K562 (cell line): ENCODE results near the gene RPS6KA2. TPM values are rescaled to one million over a fixed set of nuclear protein-coding genes. Genes with fewer than 3 reads are reported as not detected.

Experiments
- ATAC-seq: fragments of 200-7000 bp; cut with Tn5 transposase; 3 replicates; pipeline ENCODE4 v1.9.1; 2020; ENCODE audit warnings: moderate library complexity
- BruUV-seq: library from RNA; stranded (reverse); fragments of 400-500 nt; replicated peaks from 2 replicates; lab custom pipeline; 2021; lab: Mats Ljungman, UMichigan
- CTCF ChIA-PET: fragments of 300-600 bp; formaldehyde crosslinking; extraction: SDS; loops from one replicate; lab custom pipeline; 2021; ENCODE audit warnings: low intra/inter-chr PET ratio; lab: Yijun Ruan, JAX
- POLR2A ChIA-PET: fragments of 300-600, 350-650 bp; sonication (Branson Sonifier 250); formaldehyde crosslinking; extraction: SDS; loops from one replicate; lab custom pipeline; 2021; ENCODE audit warnings: antibody characterized with exemption, inconsistent platforms; lab: Yijun Ruan, JAX
- DNase-seq, 4 experiments: peaks; one replicate each; pipeline versions ENCODE4 v3.0.0 to v3.0.0-alpha.2; 2011 to 2018; ENCODE audit warnings: low spot score in 3 of 4, mixed read lengths in 3 of 4; ENCODE audit errors: extremely low read depth in 1 of 4
- FAIRE-seq: peaks from 2 replicates; lab custom pipeline; 2011; peaks lifted over from hg19 to GRCh38; lab: Jason Lieb, UNC
- H2AFZ ChIP-seq: 2 replicates; pipeline ENCODE4 v1.6.0; 2011; ENCODE audit warnings: low read depth, low read length, control low read depth, inconsistent platforms
- H3K27ac ChIP-seq: fragments of 200-600 bp; 3 replicates; pipeline ENCODE4 v1.8.0; 2011; ENCODE audit warnings: low read depth, mild to moderate bottlenecking, control low read depth, inconsistent platforms, low read length, moderate library complexity, mixed read lengths; ENCODE audit errors: extremely low read depth
- H3K27me3 ChIP-seq, 2 experiments: fragments of 300-600 bp in 1 of 2; 2 replicates in 1 of 2; 3 replicates in 1 of 2; pipeline versions ENCODE4 v1.6.0 to v1.8.0; 2011; ENCODE audit warnings: inconsistent platforms in 2 of 2, low read length in 2 of 2, mild to moderate bottlenecking in 1 of 2, mixed read lengths in 1 of 2, moderate library complexity in 1 of 2; ENCODE audit not compliant: control insufficient read depth in 2 of 2, insufficient read depth in 2 of 2
- H3K36me3 ChIP-seq: fragments of 300-600 bp; 3 replicates; pipeline ENCODE4 v1.8.0; 2011; ENCODE audit warnings: mild to moderate bottlenecking, low read length, inconsistent platforms; ENCODE audit not compliant: control insufficient read depth, insufficient read depth
- H3K4me1 ChIP-seq, 2 experiments: fragments of 200-600 bp in 1 of 2; replicated peaks in 1 of 2; 2 replicates in 1 of 2; 3 replicates in 1 of 2; pipeline versions ENCODE4 v1.5.1 to v1.8.0; 2011; ENCODE audit warnings: inconsistent platforms in 2 of 2, low read length in 2 of 2, mild to moderate bottlenecking in 1 of 2, mixed read lengths in 1 of 2, moderate library complexity in 1 of 2; ENCODE audit not compliant: control insufficient read depth in 2 of 2, insufficient read depth in 2 of 2
- H3K4me2 ChIP-seq: 2 replicates; pipeline ENCODE4 v1.6.1; 2011; ENCODE audit warnings: low read length, control low read depth, inconsistent platforms, mixed read lengths; ENCODE audit not compliant: insufficient read depth
- H3K4me3 ChIP-seq: fragments of 200-600 bp; sonication (generic), shearing (Covaris generic); 2 replicates; pipeline ENCODE4 v1.5.1; 2016; ENCODE audit warnings: control low read depth, inconsistent platforms
- H3K79me2 ChIP-seq: fragments of 200-600 bp; 3 replicates; pipeline ENCODE4 v1.8.0; 2011; ENCODE audit warnings: low read length, inconsistent platforms; ENCODE audit not compliant: control insufficient read depth, insufficient read depth
- H3K9ac ChIP-seq, 2 experiments: 2 replicates each; pipeline versions ENCODE4 v1.6.0 to v1.6.1; 2011; ENCODE audit warnings: low read depth in 2 of 2, low read length in 2 of 2, control low read depth in 1 of 2, inconsistent platforms in 1 of 2, mild to moderate bottlenecking in 1 of 2, mixed read lengths in 1 of 2; ENCODE audit not compliant: insufficient read depth in 1 of 2
- H3K9me1 ChIP-seq: one replicate; pipeline ENCODE4 v1.6.0; 2011; ENCODE audit warnings: inconsistent platforms, mild to moderate bottlenecking, low read length, moderate library complexity; ENCODE audit not compliant: control insufficient read depth, insufficient read depth
- H3K9me3 ChIP-seq: replicated peaks from 2 replicates; pipeline ENCODE4 v1.5.1; 2011; ENCODE audit warnings: low read depth, low read length, inconsistent platforms; ENCODE audit not compliant: control insufficient read depth, insufficient read depth
- H4K20me1 ChIP-seq: replicated peaks from 2 replicates; pipeline ENCODE4 v1.6.1; 2011; ENCODE audit warnings: low read length, inconsistent platforms, mixed read lengths; ENCODE audit not compliant: control insufficient read depth, insufficient read depth
- FOXK2 ChIP-seq, 2 experiments: fragments of 450-650 bp; IDR thresholded peaks in 1 of 2; conservative IDR thresholded peaks in 1 of 2; 2 replicates each; pipeline ENCODE4 v1.6.1; 2016; ENCODE audit warnings: low read depth in 2 of 2, mild to moderate bottlenecking in 1 of 2
- HNRNPK ChIP-seq: fragments of 200-400 bp; formaldehyde crosslinking; IDR thresholded peaks from one replicate; pipeline ENCODE4 v1.6.1; 2018; ENCODE audit warnings: mild to moderate bottlenecking, low read depth, low read length; ENCODE audit not compliant: poor library complexity, severe bottlenecking
- IRF2 ChIP-seq: sonication (generic); formaldehyde crosslinking; IDR thresholded peaks from 2 replicates; pipeline ENCODE4 v1.8.1; 2022; ENCODE audit warnings: mild to moderate bottlenecking, missing genetic modification reagents
- KDM1A ChIP-seq, 2 experiments: fragments of 450-650 bp; IDR thresholded peaks; 2 replicates each; pipeline ENCODE4 v1.6.1; 2016; ENCODE audit warnings: mild to moderate bottlenecking in 2 of 2
- MBD1 ChIP-seq: fragments of 250-450 bp; sonication (Bioruptor Pico); IDR thresholded peaks from 2 replicates; pipeline ENCODE4 v1.8.0; 2022; ENCODE audit warnings: inconsistent platforms
- NR2C1 ChIP-seq, 2 experiments: fragments of 450-650 bp; IDR thresholded peaks; 2 replicates each; pipeline ENCODE4 v1.6.1; 2017; ENCODE audit warnings: mild to moderate bottlenecking in 2 of 2, antibody characterized with exemption in 1 of 2, inconsistent platforms in 1 of 2, missing compliant biosample characterization in 1 of 2, missing genetic modification characterization in 1 of 2
- PCBP1 ChIP-seq: fragments of 200-400 bp; formaldehyde crosslinking; IDR thresholded peaks from 2 replicates; pipeline ENCODE4 v1.6.1; 2018; ENCODE audit warnings: mild to moderate bottlenecking, low read depth, low read length; ENCODE audit not compliant: poor library complexity, severe bottlenecking
- PCBP2 ChIP-seq: fragments of 200-400 bp; formaldehyde crosslinking; IDR thresholded peaks from 2 replicates; pipeline ENCODE4 v1.6.1; 2018; ENCODE audit warnings: low read length, low read depth, mild to moderate bottlenecking, moderate library complexity; ENCODE audit not compliant: poor library complexity, severe bottlenecking
- SMAD2 ChIP-seq: fragments of 150-350 bp; IDR thresholded peaks from 2 replicates; pipeline ENCODE4 v1.6.1; 2014; ENCODE audit warnings: low read depth, mild to moderate bottlenecking, low read length
- STAG1 ChIP-seq: sonication (generic); formaldehyde crosslinking; IDR thresholded peaks from 2 replicates; pipeline ENCODE4 v1.5.0; 2020; ENCODE audit warnings: missing genetic modification reagents, borderline replicate concordance
- WGBS: fragments of 100-300 bp; shearing (Covaris generic); methylation state at CpG from one replicate; pipeline ENCODE4 v1.1.6; 2016; ENCODE audit warnings: low coverage, mixed read lengths; ENCODE audit not compliant: insufficient coverage; ENCODE audit errors: missing lambda C conversion rate; 5-methylcytosine and 5-hydroxymethylcytosine counted together
- in situ Hi-C: fragments of 300-500 bp; cut with MboI; formaldehyde crosslinking; loops from 4 replicates; pipeline ENCODE4 v1.15.0; 2018; ENCODE audit warnings: inconsistent platforms, mixed read lengths
- intact Hi-C: fragments of 100-400 bp; cut with micrococcal nuclease; formaldehyde crosslinking; loops from 2 replicates; pipeline ENCODE4 v1.14.2; 2022
- polyA plus RNA-seq, 8 experiments: library from polyadenylated mRNA; depleted of rRNA in 4 of 8; stranded (reverse) in 5 of 8; unstranded in 3 of 8; fragments of >200 nt; fragmentation: Nextera tagmentation in 2 of 8; fragmentation: Illumina TruSeq in 1 of 8; extraction: Ambion mirVana in 2 of 8; extraction: Trizol in 1 of 8; gene quantifications; 2 replicates each; pipeline versions ENCODE4 v1.2.1 to v1.2.3, GENCODE V29; 2011 to 2014; ENCODE audit warnings: inconsistent platforms in 1 of 8, missing spikeins in 1 of 8
- total RNA-seq, 7 experiments: library from RNA; depleted of rRNA in 6 of 7; stranded (reverse); fragments of >200 nt in 6 of 7; fragmentation: Illumina TruSeq in 2 of 7; extraction: Trizol in 2 of 7; gene quantifications; 2 replicates each; pipeline versions ENCODE4 v1.2.1 to v1.2.3, GENCODE V29; 2011 to 2021; ENCODE audit warnings: low replicate concordance in 1 of 7

The RPS6KA2 gene
- total and polyA plus RNA-seq, 9 of the 15 experiments (the other 6 are each of a cell fraction or from before 2014, with no cell fraction given) = 0.29 to 1.00 (median 0.53) TPM

GRCh38 chr6:166405386-166405785 is 221.7 kb downstream of the RPS6KA2 start (continued):
- no peak for TF ChIP-seq FOXK2 (conservative IDR thresholded peaks at IDR 0.05 in 1 of 2, IDR thresholded peaks at IDR 0.05 in 1 of 2; ENCODE audit: low read depth in 2 of 2)
- TF ChIP-seq, all 486 proteins: peak for 0

GRCh38 chr6:166402582-166403277 is 224.3 kb downstream of the RPS6KA2 start:
- Histone ChIP-seq H3K9ac (no peak overlapping the region), H3K4me1 (peaks cover 0 to 3% of the 10 kb centered on the region in 2 experiments; a peak in 1 of 5 replicates), H4K20me1 (peaks cover 3% of the 10 kb centered on the region; the same call in 1 of the 2 replicates), H3K27me3 (peaks cover 38 to 61% of the 10 kb centered on the region in 2 experiments), H2AFZ (no peak overlapping the region)
- CTCF ChIA-PET = interaction anchor here (3.6 kb wide), 1 partner anchor 127 kb away, joined by 37 read pairs; no protein-coding TSS in a partner anchor
- 11% methylated on average over 5 of the region's 6 CpGs for WGBS
- TF ChIP-seq MBD1 (CRISPR knock-in tag) (no peak), IRF2 (CRISPR knock-in tag) (no peak), SMAD2 (no peak), STAG1 (no peak), PCBP1 (peak; percentile 12), PCBP2 (peak; percentile 31), HNRNPK (peak; percentile 66), NR2C1 (IDR thresholded peaks at IDR 0.05) (no peak), NR2C1 (tag; IDR thresholded peaks at IDR 0.05) (no peak), KDM1A (IDR thresholded peaks at IDR 0.05) (peak in 1 of 2 experiments; percentile 62; a peak in 1 of 4 replicates)
- TF ChIP-seq, all 486 proteins: peak for 4
- ATAC-seq = no peak
- DNase-seq = no peak
- Histone ChIP-seq H3K27ac (no peak overlapping the region), H3K79me2 (no peaks in the 10 kb centered on the region), H3K36me3 (no peaks in the 10 kb centered on the region), H3K9me3 (no peaks in the 10 kb centered on the region), H3K4me2 (no peak overlapping the region), H3K9me1 (no peaks in the 10 kb centered on the region), H3K4me3 (no peak overlapping the region)
- intact Hi-C loops = loop anchor here (5.0 kb wide), 1 partner anchor 70 kb away; no protein-coding TSS in a partner anchor
- in situ Hi-C loops = no loop called here
- POLR2A ChIA-PET = interaction anchor here (0.6 kb wide), 1 partner anchor 1596 kb away, joined by 5 read pairs; no protein-coding TSS in a partner anchor
- no peak for FAIRE-seq
- BruUV-seq = no TSS peak
